ENCODE results near the gene CDHR2. TPM values are rescaled to one million over a fixed set of nuclear protein-coding genes. Genes with fewer than 3 reads are reported as not detected.

CDHR2 gene
- total and polyA plus RNA-seq, 11 donors: 0.07 to 0.67 (median 0.35) TPM; not detected in 6

- Histone ChIP-seq H3K27ac (no peak overlapping the region), H3K36me3 (peaks cover 0 to 38% (median 35%) of the 10 kb centered on the region in 9 donors), H3K27me3 (no peaks in the 10 kb centered on the region), H3K4me1 (peaks cover 0 to 23% (median 5%) of the 10 kb centered on the region in 12 donors), H3K9me3 (no peaks in the 10 kb centered on the region), H3K4me3 (no peak overlapping the region)
- intact Hi-C loops (cut with DNase I): no loop called here
- TF ChIP-seq POLR2A (IDR thresholded peaks at IDR 0.05) (no peak), CTCF (IDR thresholded peaks at IDR 0.05) (no peak)
- ATAC-seq (no peak), DNase-seq (no peak)
- WGBS, 4 donors: 90 to 96% (median 95%) methylated on average over 9 of the region's 9 CpGs
These were observed 23.5 kb upstream of the CDHR2 start for GRCh38 chr5:176525677-176526076.

- TF ChIP-seq POLR2A (IDR thresholded peaks at IDR 0.05) (no peak), CTCF (IDR thresholded peaks at IDR 0.05) (no peak)
- 94 to 95% (median 95%) methylated on average over 9 of the region's 9 CpGs for WGBS, 4 donors
- Histone ChIP-seq H3K4me3 (no peak overlapping the region), H3K36me3 (peaks cover 0 to 45% (median 43%) of the 10 kb centered on the region in 9 donors), H3K4me1 (peaks cover 0 to 31% (median 13%) of the 10 kb centered on the region in 12 donors), H3K27me3 (no peaks in the 10 kb centered on the region), H3K27ac (no peak overlapping the region), H3K9me3 (no peaks in the 10 kb centered on the region)
- intact Hi-C loops (cut with DNase I): no loop called here
- ATAC-seq (no peak), DNase-seq (no peak)
These were observed 22.7 kb upstream of the CDHR2 start for GRCh38 chr5:176526462-176526861.

DNA sequence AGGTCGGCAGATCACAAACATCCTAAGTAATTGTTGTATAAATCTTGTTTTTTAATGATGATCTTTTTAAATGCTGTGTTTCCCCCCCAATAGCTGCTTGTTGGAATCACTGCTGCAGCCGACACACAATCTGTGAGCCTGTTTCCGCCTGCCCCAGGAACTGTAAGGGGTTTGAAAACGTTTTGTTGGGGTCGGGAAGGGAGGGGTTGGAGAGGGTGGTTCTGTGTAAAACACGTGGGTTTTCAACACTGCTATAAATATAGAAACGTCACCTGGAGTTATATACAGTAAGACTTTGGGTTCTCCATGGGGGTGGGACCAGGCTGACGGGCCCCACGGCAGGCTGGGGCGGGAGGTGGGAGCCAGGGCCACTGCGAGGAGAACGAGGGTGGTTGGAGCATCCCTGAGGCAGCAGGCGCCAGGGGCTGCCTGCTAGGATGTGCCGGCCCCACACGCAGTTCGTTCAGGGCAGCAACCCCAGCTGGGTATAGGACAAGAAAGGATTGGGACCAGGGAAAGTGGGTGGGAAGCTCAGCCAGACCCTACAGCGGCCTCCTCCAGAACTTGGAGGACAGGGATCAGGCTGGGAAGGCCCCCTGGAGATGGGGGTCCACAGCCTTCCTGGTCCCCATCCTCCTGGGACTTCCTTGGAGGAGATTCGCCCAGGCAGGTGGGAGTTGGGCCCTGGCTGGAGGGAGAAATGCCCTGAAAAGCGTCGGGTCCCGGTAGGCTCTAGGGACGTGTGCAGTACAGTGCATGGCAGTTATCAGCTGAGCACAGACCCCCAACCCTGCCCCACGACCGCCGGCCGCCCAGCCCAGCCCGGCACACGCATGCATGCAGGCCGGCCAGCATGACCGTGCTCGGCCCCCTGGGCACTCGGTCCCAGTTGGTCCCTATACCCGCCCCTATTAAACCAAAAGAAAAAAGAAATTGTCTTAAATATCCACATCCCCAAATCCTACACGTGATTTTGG, 21.6 kb upstream of the CDHR2 start:
- peaks cover 0 to 53% (median 48%) of the 10 kb centered on the region in 9 donors for H3K36me3 ChIP-seq

More for the DNA sequence above, 21.6 kb upstream of the CDHR2 start:
- no peak overlapping the region for H3K27ac ChIP-seq
- WGBS, 4 donors: 75 to 81% (median 78%) methylated on average over 33 to 34 of the region's 34 CpGs
- no peak overlapping the region for H3K4me3 ChIP-seq
- intact Hi-C loops (cut with DNase I): loop anchor here in 1 of 10 donors (2.0 kb wide), 1 partner anchor 77 kb away; no protein-coding TSS in a partner anchor
- no peaks in the 10 kb centered on the region for H3K9me3 ChIP-seq
- no peaks in the 10 kb centered on the region for H3K27me3 ChIP-seq
- DNase-seq: no peak
- no peak for ATAC-seq
- TF ChIP-seq CTCF (IDR thresholded peaks at IDR 0.05) (no peak), POLR2A (IDR thresholded peaks at IDR 0.05) (no peak)
- H3K4me1 ChIP-seq: peaks cover 0 to 42% (median 20%) of the 10 kb centered on the region in 12 donors

All from heart left ventricle (tissue), 16 donors.